SU-DHL-6 (cell line): ENCODE results near the gene OR5H2.

Experiments used
- H2AFZ ChIP-seq: fragments of 200-600 bp; sonication (generic); 2 replicates; pipeline ENCODE4 v1.6.1; 2014; ENCODE audit warnings: low read depth, mild to moderate bottlenecking, moderate library complexity, mixed read lengths, antibody characterized with exemption, low read length; ENCODE audit not compliant: severe bottlenecking
- H3F3A ChIP-seq: fragments of 200-600 bp; shearing (Covaris generic); 2 replicates; pipeline ENCODE4 v1.6.0; 2016; ENCODE audit warnings: antibody characterized with exemption, mild to moderate bottlenecking; ENCODE audit not compliant: insufficient read depth
- H3K27ac ChIP-seq: fragments of 200-600 bp; sonication (generic); 2 replicates; pipeline ENCODE4 v1.5.1; 2016; ENCODE audit warnings: low read depth, mild to moderate bottlenecking, low read length, moderate library complexity, mixed read lengths
- H3K27me3 ChIP-seq: fragments of 200-600 bp; sonication (generic), shearing (Covaris generic); 2 replicates; pipeline ENCODE4 v1.6.0; 2014; ENCODE audit warnings: mild to moderate bottlenecking, low read length
- H3K36me3 ChIP-seq: fragments of 200-600 bp; sonication (generic); 2 replicates; pipeline ENCODE4 v1.6.1; 2014; ENCODE audit warnings: mild to moderate bottlenecking, low read length, mixed read lengths
- H3K4me2 ChIP-seq: fragments of 300-600, 200-600 bp; shearing (Covaris generic), sonication (generic); 2 replicates; pipeline ENCODE4 v1.6.0; 2014; ENCODE audit warnings: low read length, low read depth, mild to moderate bottlenecking; ENCODE audit not compliant: poor library complexity, severe bottlenecking
- H3K4me3 ChIP-seq: fragments of 200-600 bp; sonication (generic); 2 replicates; pipeline ENCODE4 v1.5.1; 2014; ENCODE audit warnings: antibody characterized with exemption, low read length, mild to moderate bottlenecking, mixed read lengths; ENCODE audit not compliant: insufficient read depth, poor library complexity, severe bottlenecking
- H3K79me2 ChIP-seq: fragments of 200-600 bp; sonication (generic); 2 replicates; pipeline ENCODE4 v1.6.1; 2014; ENCODE audit warnings: mild to moderate bottlenecking, low read length, moderate library complexity; ENCODE audit not compliant: insufficient read depth
- H3K9ac ChIP-seq: fragments of 200-600 bp; sonication (generic); 2 replicates; pipeline ENCODE4 v1.7.0; 2014; ENCODE audit warnings: mild to moderate bottlenecking, low read length
- H3K9me2 ChIP-seq: fragments of 200-600 bp; sonication (generic); replicated peaks from 2 replicates; pipeline ENCODE4 v1.6.1; 2014; ENCODE audit warnings: low read length; ENCODE audit not compliant: insufficient read depth
- H3K9me3 ChIP-seq: fragments of 200-600 bp; sonication (generic); 2 replicates; pipeline ENCODE4 v1.6.1; 2014; ENCODE audit warnings: low read length, mixed read lengths; ENCODE audit not compliant: insufficient read depth
- H4K20me1 ChIP-seq: fragments of 200-600 bp; sonication (generic); 2 replicates; pipeline ENCODE4 v1.6.1; 2014; ENCODE audit warnings: low read depth, mild to moderate bottlenecking, antibody characterized with exemption, low read length, moderate library complexity, mixed read lengths
- EZH2phosphoT487 ChIP-seq: fragments of 200-600 bp; sonication (generic), shearing (Covaris generic); conservative IDR thresholded peaks from 2 replicates; pipeline ENCODE4 v1.6.1; 2018; ENCODE audit warnings: mild to moderate bottlenecking, antibody characterized with exemption, low read length, moderate library complexity, mixed read lengths
- TF ChIP-seq, protein P1 (sequence below): fragments of 200-600 bp; sonication (generic); IDR thresholded peaks from one replicate; pipeline ENCODE4 v1.5.1; 2017; ENCODE audit warnings: antibody characterized with exemption, mild to moderate bottlenecking, low read length, moderate library complexity; ENCODE audit not compliant: insufficient read depth, poor library complexity, severe bottlenecking

Gene OR5H2

DNA sequence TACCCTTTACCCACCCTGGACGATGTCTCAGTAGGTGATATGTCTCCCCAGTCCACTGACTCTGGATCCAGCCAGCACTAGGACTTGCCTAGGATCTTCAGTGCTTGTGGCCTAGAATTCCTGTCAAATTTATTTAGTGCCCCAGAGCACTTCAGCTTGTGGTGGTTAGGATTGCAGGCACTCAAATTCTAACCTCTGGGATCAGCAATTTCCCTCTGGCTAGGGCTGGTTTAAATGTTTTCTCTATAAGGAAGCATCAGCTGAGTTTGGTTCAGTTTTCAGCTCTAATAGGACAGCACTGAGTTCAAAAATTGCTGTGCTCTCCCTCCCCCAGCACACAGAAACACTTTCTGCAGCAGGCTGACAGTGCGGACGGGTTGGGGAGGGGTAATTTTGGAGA lies 10.2 kb upstream of the OR5H2 start:
- H3K4me3 ChIP-seq, result no peak overlapping the region
- H3K79me2 ChIP-seq, result no peaks in the 10 kb centered on the region
- no peaks in the 10 kb centered on the region for H4K20me1 ChIP-seq
- no peaks in the 10 kb centered on the region for H3K9me3 ChIP-seq
- H3K9ac ChIP-seq, result no peak overlapping the region
- TF ChIP-seq, protein P1, sequence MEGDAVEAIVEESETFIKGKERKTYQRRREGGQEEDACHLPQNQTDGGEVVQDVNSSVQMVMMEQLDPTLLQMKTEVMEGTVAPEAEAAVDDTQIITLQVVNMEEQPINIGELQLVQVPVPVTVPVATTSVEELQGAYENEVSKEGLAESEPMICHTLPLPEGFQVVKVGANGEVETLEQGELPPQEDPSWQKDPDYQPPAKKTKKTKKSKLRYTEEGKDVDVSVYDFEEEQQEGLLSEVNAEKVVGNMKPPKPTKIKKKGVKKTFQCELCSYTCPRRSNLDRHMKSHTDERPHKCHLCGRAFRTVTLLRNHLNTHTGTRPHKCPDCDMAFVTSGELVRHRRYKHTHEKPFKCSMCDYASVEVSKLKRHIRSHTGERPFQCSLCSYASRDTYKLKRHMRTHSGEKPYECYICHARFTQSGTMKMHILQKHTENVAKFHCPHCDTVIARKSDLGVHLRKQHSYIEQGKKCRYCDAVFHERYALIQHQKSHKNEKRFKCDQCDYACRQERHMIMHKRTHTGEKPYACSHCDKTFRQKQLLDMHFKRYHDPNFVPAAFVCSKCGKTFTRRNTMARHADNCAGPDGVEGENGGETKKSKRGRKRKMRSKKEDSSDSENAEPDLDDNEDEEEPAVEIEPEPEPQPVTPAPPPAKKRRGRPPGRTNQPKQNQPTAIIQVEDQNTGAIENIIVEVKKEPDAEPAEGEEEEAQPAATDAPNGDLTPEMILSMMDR, result no peak
- no peak for TF ChIP-seq EZH2phosphoT487
- no peak overlapping the region for H2AFZ ChIP-seq
- H3F3A ChIP-seq, result no peaks in the 10 kb centered on the region
- H3K27ac ChIP-seq, result no peak overlapping the region
- no peaks in the 10 kb centered on the region for H3K9me2 ChIP-seq
- H3K27me3 ChIP-seq, result no peaks in the 10 kb centered on the region
- no peaks in the 10 kb centered on the region for H3K36me3 ChIP-seq
- H3K4me2 ChIP-seq, result no peak overlapping the region

DNA sequence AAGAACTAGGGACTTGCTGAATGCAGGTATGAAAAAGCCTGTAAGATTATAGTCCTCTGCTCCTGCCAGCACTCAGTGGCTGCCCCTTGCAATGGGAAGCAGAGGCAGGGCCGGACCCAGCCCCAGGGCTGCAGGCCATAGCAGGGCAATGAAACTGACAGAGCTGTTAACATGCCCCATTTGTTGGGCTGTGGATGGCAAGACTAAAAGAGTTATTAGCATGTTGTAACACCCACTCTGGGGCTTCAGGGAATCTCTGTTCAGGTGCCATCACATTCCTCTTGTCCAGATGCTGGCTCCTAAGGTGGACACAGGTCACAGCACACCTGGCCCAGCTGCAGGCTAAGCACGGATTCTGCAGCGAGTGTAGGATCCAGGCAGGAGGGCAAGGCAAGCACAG lies 7.4 kb upstream of the OR5H2 start:
- TF ChIP-seq, protein P1, result no peak
- TF ChIP-seq EZH2phosphoT487, result no peak
- Histone ChIP-seq H3K4me2 (no peak overlapping the region), H4K20me1 (no peaks in the 10 kb centered on the region), H3K9me3 (no peaks in the 10 kb centered on the region), H2AFZ (no peak overlapping the region), H3K4me3 (no peak overlapping the region), H3K27me3 (no peaks in the 10 kb centered on the region), H3F3A (no peaks in the 10 kb centered on the region), H3K36me3 (no peaks in the 10 kb centered on the region), H3K9ac (no peak overlapping the region), H3K79me2 (no peaks in the 10 kb centered on the region), H3K27ac (no peak overlapping the region), H3K9me2 (no peaks in the 10 kb centered on the region)

DNA sequence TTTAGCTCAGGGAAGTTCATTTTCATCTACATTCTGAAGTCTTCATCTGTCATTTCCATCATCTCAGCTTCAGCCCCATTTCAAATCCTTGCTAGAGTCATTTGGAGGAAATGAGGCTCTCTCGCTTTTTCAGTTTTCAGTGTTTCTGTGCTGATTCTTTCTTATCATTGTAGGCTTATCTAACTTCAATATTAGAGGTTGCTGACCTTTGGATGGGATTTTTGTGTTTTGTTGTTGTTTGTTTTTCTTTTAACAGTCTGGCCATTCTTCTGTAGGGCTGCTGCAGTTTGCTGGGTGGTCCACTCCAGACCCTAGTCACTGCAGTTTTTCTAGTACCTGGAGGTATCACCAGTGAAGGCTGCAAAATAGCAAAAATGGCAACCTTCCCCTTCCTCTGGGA lies 8.6 kb downstream of the OR5H2 start:
- Histone ChIP-seq H3K27ac (no peak overlapping the region), H3F3A (no peaks in the 10 kb centered on the region), H3K9me2 (no peaks in the 10 kb centered on the region), H3K27me3 (no peaks in the 10 kb centered on the region), H4K20me1 (no peaks in the 10 kb centered on the region), H3K79me2 (no peaks in the 10 kb centered on the region), H3K36me3 (no peaks in the 10 kb centered on the region), H2AFZ (no peak overlapping the region), H3K9ac (no peak overlapping the region), H3K4me3 (no peak overlapping the region), H3K4me2 (no peak overlapping the region), H3K9me3 (no peaks in the 10 kb centered on the region)
- TF ChIP-seq EZH2phosphoT487, result no peak
- TF ChIP-seq, protein P1, result no peak

DNA sequence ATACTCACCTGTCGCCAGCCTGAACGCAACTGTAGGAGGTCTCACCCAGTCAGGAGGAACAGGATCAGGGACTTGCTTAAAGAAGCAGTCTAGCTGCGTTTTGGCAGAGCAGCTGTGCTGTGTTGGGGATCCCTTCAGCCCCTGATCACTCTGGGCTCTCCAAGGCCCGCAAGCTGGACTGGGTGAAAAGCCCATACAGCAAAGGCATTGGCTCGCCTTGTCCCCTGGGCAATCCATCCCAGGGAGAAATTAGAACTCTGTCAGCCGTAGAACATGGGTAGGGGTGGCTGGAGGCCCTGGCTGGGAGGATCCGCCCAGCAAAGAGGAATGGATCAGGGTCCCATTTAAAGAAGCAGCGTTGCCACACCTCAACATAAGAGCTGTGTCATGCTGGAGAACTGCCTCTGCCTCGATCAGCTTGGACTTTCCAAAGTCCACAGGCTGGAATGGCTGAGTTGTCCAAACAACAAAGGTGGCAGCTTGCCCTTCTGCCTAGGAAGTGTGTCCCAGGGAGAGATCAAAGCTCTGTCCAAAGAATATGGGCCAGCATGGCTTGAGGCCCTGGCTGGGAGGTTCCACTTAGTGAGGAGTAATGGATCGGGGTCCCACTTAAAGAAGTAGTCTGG lies 9.1 kb downstream of the OR5H2 start:
- Histone ChIP-seq H3F3A (no peaks in the 10 kb centered on the region), H3K27me3 (no peaks in the 10 kb centered on the region), H3K27ac (no peak overlapping the region), H2AFZ (no peak overlapping the region), H3K4me2 (no peak overlapping the region), H3K36me3 (no peaks in the 10 kb centered on the region), H3K9me3 (no peaks in the 10 kb centered on the region), H3K4me3 (no peak overlapping the region), H3K79me2 (no peaks in the 10 kb centered on the region), H4K20me1 (no peaks in the 10 kb centered on the region), H3K9ac (no peak overlapping the region), H3K9me2 (no peaks in the 10 kb centered on the region)
- TF ChIP-seq EZH2phosphoT487, result no peak
- TF ChIP-seq, protein P1, result no peak
